ENCODE data around the gene CSNK1G2.

GRCh38 chr19:1956868-1957492, 16.0 kb downstream of the CSNK1G2 start:
- TF ChIP-seq, protein P1, sequence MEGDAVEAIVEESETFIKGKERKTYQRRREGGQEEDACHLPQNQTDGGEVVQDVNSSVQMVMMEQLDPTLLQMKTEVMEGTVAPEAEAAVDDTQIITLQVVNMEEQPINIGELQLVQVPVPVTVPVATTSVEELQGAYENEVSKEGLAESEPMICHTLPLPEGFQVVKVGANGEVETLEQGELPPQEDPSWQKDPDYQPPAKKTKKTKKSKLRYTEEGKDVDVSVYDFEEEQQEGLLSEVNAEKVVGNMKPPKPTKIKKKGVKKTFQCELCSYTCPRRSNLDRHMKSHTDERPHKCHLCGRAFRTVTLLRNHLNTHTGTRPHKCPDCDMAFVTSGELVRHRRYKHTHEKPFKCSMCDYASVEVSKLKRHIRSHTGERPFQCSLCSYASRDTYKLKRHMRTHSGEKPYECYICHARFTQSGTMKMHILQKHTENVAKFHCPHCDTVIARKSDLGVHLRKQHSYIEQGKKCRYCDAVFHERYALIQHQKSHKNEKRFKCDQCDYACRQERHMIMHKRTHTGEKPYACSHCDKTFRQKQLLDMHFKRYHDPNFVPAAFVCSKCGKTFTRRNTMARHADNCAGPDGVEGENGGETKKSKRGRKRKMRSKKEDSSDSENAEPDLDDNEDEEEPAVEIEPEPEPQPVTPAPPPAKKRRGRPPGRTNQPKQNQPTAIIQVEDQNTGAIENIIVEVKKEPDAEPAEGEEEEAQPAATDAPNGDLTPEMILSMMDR (IDR thresholded peaks at IDR 0.05) = no peak
- TF ChIP-seq POLR2A (IDR thresholded peaks at IDR 0.05) = no peak

All from thyroid gland (tissue), 4 donors.